GM18870 (cell line): Measurements from ENCODE around the gene ALDH2.
"Not testable (repeated sequence)": the region's sequence is repeated elsewhere in the genome, so short reads cannot be mapped to it uniquely, and the experiment has no call there.

ENCODE experiments used
- ATAC-seq: cut with Tn5 transposase; IDR thresholded peaks from one replicate; pipeline ENCODE4 v1.9.1; 2021; ENCODE audit warnings: moderate library complexity; ENCODE audit not compliant: unreplicated experiment

Gene ALDH2

DNA sequence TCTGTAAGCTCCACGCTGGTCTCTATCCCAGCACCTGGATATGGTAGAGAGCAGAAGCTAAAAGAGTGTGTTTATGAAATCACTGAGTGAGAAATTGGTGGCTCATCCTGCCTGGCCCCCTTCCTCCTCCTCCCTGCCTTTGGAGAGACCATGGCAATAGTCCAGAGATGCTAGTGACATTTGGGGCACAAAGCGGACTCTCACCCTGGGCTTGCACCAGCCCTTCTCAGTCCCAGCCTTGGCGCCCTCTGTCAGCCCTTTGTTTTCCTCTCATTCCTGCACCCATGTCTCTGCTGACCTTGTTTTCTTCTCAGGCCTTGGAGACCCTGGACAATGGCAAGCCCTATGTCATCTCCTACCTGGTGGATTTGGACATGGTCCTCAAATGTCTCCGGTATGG lies 18.2 kb downstream of the ALDH2 start:
- no peak for ATAC-seq

DNA sequence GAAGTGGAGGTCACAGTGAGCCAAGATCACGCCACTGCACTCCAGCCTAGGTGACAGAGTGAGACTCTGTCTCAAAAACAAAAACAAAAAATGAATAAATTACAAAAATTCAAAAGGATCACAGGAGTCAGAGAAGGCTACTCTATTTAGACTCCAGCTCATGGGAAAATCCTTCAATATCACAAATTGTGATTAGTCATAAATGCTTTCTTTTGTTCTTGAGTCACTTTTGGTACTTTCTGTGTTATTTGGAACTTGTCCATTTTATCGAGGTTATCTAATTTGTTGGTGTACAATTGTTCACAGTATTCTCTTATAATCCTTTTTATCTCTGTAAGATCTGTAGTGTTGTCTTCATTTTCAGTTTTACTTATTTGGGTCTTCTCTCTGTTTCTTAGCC lies 18.9 kb downstream of the ALDH2 start:
- ATAC-seq = no peak

- ATAC-seq = no peak
Measured at GRCh38 chr12:111788178-111788654, 21.5 kb downstream of the ALDH2 start.

DNA sequence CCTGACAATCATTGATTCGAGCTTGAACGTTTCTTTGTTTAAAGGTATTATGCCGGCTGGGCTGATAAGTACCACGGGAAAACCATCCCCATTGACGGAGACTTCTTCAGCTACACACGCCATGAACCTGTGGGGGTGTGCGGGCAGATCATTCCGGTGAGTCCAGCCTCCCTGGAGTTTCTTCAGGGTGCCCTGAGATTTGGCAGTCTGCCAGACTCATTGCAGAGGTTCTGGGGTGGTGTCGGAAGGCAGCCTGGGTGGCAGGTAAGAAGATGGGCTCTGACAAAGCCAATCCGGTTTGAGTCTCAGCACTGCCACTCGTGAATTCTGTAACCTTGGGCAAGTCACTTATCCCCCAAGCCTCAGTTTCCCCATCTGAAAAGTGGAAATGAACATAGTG lies 23.0 kb downstream of the ALDH2 start:
- no peak for ATAC-seq

DNA sequence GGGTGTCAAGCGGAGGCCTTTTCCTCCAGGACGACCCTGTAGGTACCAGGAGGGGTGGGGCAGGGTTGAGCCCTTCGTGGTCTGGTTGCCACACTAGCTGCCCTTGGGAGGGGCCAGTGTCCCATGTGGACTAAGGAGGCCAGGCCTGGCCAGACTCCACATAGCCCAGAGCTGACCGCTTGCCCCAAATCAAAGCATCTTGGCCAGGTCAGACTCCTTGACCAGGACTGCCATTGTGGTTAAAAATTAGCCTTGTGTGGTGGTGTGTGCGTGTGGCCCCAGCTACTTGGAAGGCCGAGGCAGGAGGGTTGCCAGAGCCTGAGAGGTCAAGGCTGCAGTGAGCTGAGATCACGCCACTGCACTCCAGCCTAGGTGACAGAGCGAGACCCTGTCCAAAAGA lies 24.8 kb downstream of the ALDH2 start:
- ATAC-seq = no peak

DNA sequence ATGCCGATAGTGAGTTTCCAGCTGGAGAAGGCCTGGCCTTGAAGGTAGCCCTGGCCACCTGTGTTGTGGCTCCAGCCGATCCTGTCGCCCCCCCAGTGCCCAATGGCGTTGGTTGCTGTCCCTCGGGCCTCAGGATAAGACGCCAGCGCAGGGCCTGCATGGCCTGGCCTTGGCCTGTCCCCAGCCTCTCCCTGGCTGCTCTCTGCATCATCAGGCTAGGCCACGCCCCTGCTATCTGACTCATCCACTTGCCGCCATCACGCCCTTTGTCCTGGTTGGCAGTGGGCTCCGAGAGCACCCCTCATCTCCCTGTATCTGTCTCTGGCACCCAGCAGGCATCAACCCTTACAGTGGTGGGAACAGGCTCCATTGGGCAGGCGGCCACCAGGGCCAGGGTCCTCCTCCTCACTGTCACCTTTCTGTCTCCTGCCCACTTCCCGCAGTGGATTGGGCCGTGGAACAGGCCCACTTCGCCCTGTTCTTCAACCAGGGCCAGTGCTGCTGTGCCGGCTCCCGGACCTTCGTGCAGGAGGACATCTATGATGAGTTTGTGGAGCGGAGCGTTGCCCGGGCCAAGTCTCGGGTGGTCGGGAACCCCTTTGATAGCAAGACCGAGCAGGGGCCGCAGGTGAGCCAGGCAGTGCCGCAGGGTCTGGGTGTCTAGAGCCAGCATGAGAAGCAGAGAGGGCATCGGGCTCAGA lies 25.6 kb downstream of the ALDH2 start:
- no peak for ATAC-seq

GRCh38 chr12:111792856-111793235 lies 26.1 kb downstream of the ALDH2 start:
- ATAC-seq = no peak

GRCh38 chr12:111798182-111798581 lies 31.4 kb downstream of the ALDH2 start:
- ATAC-seq = no peak

- ATAC-seq = no peak
Measured at GRCh38 chr12:111799758-111800157, 33.0 kb downstream of the ALDH2 start.

DNA sequence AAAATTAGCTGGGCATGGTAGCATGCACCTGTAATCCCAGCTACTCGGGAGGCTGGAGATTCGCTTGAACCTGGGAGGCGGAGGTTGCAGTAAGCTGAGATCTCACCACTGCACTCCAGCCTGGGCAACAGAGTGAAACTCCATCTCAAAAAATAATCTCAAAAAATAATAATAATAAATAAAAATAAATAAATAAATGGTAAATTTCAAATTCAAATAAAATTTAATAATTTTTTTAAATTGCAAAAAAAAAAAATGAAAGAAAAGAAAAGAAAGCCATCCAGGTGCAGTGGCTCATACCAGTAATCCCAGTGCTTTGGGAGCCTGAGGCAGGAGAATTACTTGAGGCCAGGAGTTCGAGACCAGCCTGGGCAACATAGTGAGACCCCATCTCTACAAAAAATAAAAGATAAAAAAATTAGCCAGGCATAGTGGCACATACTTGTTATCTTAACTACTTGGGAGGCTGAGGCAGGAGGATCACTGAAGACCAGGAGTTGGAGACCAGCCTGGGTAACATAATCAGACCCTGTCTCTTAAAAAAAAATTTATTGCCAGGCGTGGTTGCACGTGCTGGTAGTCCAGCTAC lies 36.4 kb downstream of the ALDH2 start:
- ATAC-seq = no peak

DNA sequence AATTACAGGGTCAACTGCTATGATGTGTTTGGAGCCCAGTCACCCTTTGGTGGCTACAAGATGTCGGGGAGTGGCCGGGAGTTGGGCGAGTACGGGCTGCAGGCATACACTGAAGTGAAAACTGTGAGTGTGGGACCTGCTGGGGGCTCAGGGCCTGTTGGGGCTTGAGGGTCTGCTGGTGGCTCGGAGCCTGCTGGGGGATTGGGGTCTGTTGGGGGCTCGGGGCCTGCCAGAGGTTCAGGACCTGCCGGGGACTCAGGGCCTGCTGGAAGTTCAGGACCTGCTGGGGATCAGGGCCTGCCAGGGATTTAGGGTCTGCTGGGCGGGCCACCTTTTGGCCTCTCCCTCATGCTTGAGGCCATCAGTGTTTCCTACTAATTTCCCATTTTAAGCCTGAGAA lies 37.1 kb downstream of the ALDH2 start:
- ATAC-seq = no peak

DNA sequence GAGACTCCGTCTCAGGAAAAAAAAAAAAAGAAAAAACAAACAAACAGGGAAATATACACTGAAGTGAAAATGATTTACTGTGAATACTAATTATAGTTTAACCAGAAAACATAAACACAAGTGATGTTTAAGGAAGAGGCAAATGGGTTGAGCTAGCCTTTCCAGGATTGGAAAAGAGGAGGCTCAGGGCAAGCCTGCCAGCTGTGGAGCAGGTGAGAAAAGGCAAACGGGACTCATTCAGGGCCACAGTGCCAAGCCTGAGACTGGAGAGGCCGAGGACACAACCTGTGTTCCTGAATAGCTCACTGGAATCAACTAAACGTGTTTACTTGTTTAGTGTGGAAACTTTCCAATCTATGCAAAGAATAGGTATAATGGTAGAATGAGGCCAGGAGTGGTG lies 39.6 kb downstream of the ALDH2 start:
- no peak for ATAC-seq

GRCh38 chr12:111807232-111807631 lies 40.5 kb downstream of the ALDH2 start:
- ATAC-seq = no peak

GRCh38 chr12:111812881-111813741 lies 46.4 kb downstream of the ALDH2 start:
- no peak for ATAC-seq

- ATAC-seq = no peak
Measured at GRCh38 chr12:111816065-111816615, 49.4 kb downstream of the ALDH2 start.

DNA sequence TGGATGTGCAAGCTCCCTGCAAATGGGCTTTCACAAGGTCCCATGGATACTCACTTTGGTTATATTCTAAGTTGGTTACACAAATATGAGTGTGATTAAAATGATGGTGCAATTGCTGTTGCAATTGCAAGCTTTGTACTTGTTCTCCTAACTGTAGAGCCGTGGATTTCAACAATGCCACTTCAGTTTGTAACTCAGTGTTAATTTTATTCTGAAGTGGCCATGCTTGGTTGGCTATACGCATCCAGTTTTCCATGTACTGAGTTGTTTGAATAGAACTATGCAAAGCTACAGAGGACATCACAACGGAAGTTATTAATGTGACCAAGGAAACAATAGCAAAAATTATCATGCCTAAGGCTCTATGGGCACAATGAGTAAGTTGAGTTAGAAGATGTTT lies 50.2 kb downstream of the ALDH2 start:
- ATAC-seq = not testable (repeated sequence)

DNA sequence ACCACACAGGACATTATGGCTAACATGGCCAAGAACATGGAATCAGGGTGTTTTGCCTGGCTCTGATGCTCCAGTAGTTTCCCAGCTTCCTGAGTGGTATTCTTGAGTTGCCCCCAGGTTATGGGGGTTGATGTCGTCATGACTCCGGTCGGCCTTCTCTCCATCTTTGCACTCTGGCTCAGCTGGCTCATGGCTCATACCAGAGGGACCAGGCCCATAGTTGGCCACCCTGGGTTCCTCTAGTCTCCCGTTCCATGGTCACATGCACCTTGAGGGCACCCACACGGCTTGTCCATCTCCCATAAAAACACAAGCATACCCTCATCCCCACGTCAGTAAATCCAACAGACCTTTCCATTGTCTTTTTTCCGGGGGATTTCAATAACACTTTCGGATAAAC lies 51.6 kb downstream of the ALDH2 start:
- ATAC-seq = no peak

- ATAC-seq = no peak
Measured at GRCh38 chr12:111819191-111820158, 52.7 kb downstream of the ALDH2 start.

DNA sequence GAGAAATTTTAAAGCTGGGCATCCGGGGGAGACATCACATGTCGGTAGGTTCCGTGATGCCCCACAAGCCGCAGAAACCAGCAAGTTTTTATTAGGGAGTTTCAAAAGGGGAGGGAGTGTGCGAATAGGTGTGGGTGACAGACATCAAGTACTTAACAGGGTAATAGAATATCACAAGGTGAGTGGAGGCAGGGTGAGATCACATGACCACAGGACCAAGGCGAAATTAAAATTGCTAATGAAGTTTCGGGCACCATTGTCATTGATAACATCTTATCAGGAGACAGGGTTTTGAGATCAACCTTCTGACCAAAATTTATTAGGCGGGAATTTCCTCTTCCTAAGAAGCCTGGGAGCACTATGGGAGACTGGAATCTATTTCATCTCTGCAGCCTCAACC lies 54.1 kb downstream of the ALDH2 start:
- not testable (repeated sequence) for ATAC-seq

DNA sequence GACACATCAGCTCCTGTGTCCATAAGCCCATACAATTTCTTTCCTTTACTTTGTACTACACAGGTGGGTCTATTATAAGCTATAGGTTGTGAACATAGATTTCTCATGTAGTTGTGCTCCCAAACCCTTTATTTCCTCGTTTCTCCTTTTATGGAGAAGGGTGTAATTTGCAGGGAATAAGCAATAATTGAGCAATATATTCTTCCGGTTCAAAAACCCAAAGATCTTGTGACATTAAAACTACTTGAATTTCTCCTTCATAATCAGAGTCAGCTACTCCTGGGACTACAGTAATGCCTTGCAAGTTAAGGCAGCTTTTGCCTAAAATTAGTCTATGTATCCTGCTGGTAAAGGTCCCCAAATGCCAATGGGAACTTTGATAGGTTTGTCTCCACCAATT lies 56.2 kb downstream of the ALDH2 start:
- no peak for ATAC-seq
